HG03558 (cell line): ENCODE data around the gene CYP24A1.

Source experiments
- ATAC-seq: cut with Tn5 transposase; IDR thresholded peaks from one replicate; pipeline ENCODE4 v1.9.1; 2021; ENCODE audit warnings: moderate number of reproducible peaks; ENCODE audit not compliant: unreplicated experiment; ENCODE audit errors: extremely low read depth

The CYP24A1 gene

GRCh38 chr20:54118220-54119001 lies 55.4 kb downstream of the CYP24A1 start:
- no peak for ATAC-seq

GRCh38 chr20:54116550-54117235 lies 57.1 kb downstream of the CYP24A1 start:
- no peak for ATAC-seq

- ATAC-seq, result no peak
Measured at GRCh38 chr20:54115172-54115854, 58.5 kb downstream of the CYP24A1 start.

GRCh38 chr20:54114109-54114508 lies 59.7 kb downstream of the CYP24A1 start:
- ATAC-seq, result no peak

GRCh38 chr20:54113566-54113965 lies 60.2 kb downstream of the CYP24A1 start:
- no peak for ATAC-seq

- no peak for ATAC-seq
Measured at GRCh38 chr20:54112221-54112884, 61.4 kb downstream of the CYP24A1 start.

- ATAC-seq, result no peak
Measured at GRCh38 chr20:54111460-54111859, 62.3 kb downstream of the CYP24A1 start.

- ATAC-seq, result no peak
Measured at GRCh38 chr20:54110457-54110856, 63.3 kb downstream of the CYP24A1 start.

- ATAC-seq, result no peak
Measured at GRCh38 chr20:54110041-54110440, 63.7 kb downstream of the CYP24A1 start.

GRCh38 chr20:54108817-54109216 lies 65.0 kb downstream of the CYP24A1 start:
- ATAC-seq, result no peak

- ATAC-seq, result no peak
Measured at GRCh38 chr20:54108326-54108642, 65.5 kb downstream of the CYP24A1 start.

GRCh38 chr20:54107600-54108325 lies 66.0 kb downstream of the CYP24A1 start:
- no peak for ATAC-seq

GRCh38 chr20:54107181-54107580 lies 66.6 kb downstream of the CYP24A1 start:
- ATAC-seq, result no peak

- ATAC-seq, result no peak
Measured at GRCh38 chr20:54106162-54106561, 67.6 kb downstream of the CYP24A1 start.

- no peak for ATAC-seq
Measured at GRCh38 chr20:54105653-54106052, 68.1 kb downstream of the CYP24A1 start.

GRCh38 chr20:54104781-54105180 lies 69.0 kb downstream of the CYP24A1 start:
- no peak for ATAC-seq

GRCh38 chr20:54103762-54104600 lies 69.8 kb downstream of the CYP24A1 start:
- no peak for ATAC-seq
